Measurements from ENCODE around the gene ANP32A.
"Not testable (repeated sequence)": the region's sequence is repeated elsewhere in the genome, so short reads cannot be mapped to it uniquely, and the experiment has no call there.

The ANP32A gene

DNA sequence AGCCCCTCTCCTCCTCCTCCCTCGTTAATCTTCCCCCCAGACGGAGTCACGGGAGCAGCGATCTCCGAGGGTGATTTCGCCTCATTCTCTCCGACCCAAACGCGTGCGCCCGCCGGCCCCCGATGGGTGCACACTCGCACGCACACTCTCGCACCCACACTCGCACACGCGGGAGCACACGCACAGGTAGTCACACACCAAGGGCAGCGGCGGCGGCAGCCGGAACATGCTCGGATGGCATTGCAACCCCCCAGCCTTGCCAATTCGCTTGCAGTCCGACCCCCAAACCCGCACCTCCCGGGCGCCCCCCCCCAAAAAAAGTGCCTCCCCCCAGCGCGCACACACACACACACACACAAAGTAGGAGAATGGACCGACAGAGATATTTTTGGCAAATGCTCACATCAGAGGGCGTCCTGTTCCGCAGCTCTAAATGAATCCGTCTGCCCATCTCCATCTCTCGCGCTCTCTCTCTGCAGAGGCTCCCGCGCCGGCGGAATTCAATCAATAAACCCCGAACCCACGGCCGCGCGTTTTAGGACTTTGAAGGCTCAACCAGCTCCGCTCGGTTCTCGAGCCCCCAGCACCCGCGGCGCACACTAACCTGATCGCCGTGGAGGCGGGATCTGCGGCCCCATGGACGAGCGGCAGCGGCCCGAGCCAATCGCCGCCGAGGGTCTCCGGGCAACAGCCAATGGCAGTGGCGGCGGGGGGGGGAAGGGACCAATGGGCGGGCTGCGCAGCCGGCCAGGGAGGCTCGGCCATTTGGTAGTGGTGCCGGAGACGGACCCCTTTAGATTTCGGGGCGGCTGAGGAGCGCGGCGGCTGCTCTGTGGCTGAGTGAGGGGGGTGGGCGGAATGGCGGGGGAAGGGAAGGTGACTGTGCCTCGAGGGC lies at the start of gene ANP32A:
Gene ANP32A (minus strand): TSS at position 601 of the 895 bp plus-strand sequence. CDS start 144 bp downstream, at position 457.
- in situ Hi-C loops (cut with MboI; ENCODE audit: low sequenced_read_pairs), result no loop called here

GRCh38 chr15:68868296-68868695 lies 47.6 kb upstream of the ANP32A start:
- in situ Hi-C loops (cut with MboI; ENCODE audit: low sequenced_read_pairs), result no loop called here

DNA sequence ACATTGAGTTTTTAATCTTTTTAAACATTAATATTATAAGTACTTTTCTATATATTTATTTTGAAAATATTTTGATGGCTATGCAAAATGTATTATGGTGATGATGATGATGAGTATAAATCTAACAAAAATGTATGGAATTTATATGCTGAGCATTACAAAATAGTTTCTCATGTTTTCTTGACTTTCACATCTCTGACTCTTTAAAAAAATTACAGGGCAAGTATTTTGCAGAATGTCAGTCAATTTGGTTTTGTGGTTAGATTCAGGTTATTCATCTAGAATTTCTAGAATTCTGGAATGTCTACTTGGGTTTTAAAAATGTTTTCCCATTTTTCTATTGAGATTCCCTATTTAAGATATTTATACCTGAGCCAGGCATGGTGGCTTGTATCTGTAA lies 41.7 kb upstream of the ANP32A start:
- in situ Hi-C loops (cut with MboI; ENCODE audit: low sequenced_read_pairs), result no loop called here

DNA sequence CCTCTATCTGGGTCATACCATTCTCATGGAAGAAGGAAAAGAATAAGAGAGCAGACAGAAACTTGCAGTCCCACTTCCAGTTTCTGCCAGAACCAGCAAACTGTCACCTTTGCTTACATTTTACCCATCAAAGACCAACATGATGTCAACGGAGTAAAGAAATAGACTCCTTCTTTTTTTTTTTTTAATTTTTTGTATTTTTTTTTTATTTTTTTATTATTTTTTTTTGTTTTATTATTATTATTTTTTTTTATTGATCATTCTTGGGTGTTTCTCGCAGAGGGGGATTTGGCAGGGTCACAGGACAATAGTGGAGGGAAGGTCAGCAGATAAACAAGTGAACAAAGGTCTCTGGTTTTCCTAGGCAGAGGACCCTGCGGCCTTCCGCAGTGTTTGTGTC lies 38.0 kb upstream of the ANP32A start:
- in situ Hi-C loops (cut with MboI; ENCODE audit: low sequenced_read_pairs), result not testable (repeated sequence)

DNA sequence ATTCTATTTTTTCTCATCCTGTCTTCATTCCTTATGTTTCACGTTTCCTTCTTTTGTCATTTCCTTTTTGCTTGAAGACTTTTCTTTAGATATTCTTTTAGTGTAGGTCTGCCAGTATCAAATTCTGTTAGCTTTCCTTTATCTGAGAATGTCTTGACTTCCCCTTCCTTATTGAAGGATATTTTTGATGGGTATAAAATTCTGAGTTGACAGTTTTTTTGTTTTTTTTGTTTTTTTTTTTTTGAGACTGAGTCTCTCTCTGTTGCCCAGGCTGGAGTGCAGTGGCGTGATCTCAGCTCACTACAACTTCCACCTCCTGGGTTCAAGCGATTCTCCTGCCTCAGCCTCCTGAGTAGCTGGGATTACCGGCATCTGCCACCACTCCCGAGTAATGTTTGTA lies 36.7 kb upstream of the ANP32A start:
- in situ Hi-C loops (cut with MboI; ENCODE audit: low sequenced_read_pairs), result not testable (repeated sequence)

- in situ Hi-C loops (cut with MboI; ENCODE audit: low sequenced_read_pairs), result no loop called here
These were observed 31.8 kb upstream of the ANP32A start for GRCh38 chr15:68852461-68852860.

- in situ Hi-C loops (cut with MboI; ENCODE audit: low sequenced_read_pairs), result no loop called here
These were observed 31.3 kb upstream of the ANP32A start for GRCh38 chr15:68851971-68852370.

DNA sequence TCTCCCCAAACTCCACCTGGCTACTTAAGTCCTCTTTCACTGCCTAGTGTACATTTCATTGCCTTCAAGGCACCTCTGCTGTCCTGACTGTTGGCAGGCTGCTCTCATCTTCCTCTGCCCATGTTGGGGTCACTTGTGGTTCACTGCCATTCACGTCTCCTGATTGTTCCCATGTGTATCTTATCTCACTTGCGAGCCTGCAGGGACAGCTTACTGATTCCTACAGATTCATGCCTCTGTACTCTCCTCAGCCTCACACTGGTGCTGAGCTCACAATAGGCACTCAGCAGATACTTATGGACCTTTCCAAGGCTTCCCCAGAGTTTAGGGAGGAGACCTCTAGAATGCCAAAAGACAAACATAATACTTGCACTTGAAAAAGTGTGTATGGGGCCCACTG lies 28.8 kb upstream of the ANP32A start:
- in situ Hi-C loops (cut with MboI; ENCODE audit: low sequenced_read_pairs), result no loop called here

DNA sequence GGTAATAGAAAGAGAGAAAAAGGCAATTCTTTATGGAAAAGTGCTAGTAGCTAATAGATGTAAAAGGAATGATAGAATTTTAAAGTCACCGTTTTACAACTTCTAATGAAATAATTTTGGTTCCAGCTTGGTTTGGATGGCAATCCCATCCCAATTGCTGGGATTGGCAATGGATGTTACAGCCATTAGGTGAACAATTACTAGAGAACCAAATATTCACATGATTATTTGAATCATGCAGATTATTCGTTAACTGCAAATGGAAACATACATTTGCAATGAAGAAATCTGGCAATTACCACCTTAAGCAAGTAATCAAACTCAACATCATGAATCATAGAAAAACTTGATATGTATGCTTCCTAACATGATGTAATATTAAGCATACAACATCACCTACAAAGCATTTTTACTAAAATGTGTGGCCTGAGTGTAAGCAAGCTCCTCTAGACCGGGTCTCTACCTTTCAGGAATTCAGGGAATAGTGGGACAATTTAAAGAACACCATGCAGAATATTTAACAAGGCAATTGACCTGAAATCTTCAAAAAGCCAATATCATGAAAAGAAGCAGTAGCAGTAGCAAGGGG lies 26.2 kb upstream of the ANP32A start:
- in situ Hi-C loops (cut with MboI; ENCODE audit: low sequenced_read_pairs), result no loop called here

- in situ Hi-C loops (cut with MboI; ENCODE audit: low sequenced_read_pairs), result no loop called here
These were observed 24.3 kb upstream of the ANP32A start for GRCh38 chr15:68844856-68845550.

GRCh38 chr15:68843425-68844311 lies 23.0 kb upstream of the ANP32A start:
- in situ Hi-C loops (cut with MboI; ENCODE audit: low sequenced_read_pairs), result no loop called here

GRCh38 chr15:68842958-68843357 lies 22.3 kb upstream of the ANP32A start:
- in situ Hi-C loops (cut with MboI; ENCODE audit: low sequenced_read_pairs), result no loop called here

DNA sequence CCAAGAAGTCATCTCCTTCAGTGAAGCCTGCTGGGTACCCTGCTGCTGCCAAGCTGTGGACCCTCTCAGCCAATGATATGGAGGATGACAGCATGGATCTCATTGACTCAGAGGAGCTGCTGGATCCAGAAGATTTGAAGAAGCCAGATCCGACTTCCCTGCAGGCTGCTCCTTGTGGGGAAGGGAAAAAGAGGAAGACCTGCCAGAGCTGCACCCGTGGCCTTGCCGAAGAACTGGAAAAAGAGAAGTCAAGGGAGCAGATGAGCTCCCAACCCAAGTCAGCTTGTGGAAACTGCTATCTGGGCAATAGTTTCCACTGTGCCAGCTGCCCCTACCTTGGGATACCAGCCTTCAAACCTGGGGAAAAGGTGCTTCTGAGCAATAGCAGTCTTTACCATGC lies 13.7 kb upstream of the ANP32A start:
- in situ Hi-C loops (cut with MboI; ENCODE audit: low sequenced_read_pairs), result no loop called here

GRCh38 chr15:68833700-68834331 lies 13.1 kb upstream of the ANP32A start:
- in situ Hi-C loops (cut with MboI; ENCODE audit: low sequenced_read_pairs), result no loop called here

DNA sequence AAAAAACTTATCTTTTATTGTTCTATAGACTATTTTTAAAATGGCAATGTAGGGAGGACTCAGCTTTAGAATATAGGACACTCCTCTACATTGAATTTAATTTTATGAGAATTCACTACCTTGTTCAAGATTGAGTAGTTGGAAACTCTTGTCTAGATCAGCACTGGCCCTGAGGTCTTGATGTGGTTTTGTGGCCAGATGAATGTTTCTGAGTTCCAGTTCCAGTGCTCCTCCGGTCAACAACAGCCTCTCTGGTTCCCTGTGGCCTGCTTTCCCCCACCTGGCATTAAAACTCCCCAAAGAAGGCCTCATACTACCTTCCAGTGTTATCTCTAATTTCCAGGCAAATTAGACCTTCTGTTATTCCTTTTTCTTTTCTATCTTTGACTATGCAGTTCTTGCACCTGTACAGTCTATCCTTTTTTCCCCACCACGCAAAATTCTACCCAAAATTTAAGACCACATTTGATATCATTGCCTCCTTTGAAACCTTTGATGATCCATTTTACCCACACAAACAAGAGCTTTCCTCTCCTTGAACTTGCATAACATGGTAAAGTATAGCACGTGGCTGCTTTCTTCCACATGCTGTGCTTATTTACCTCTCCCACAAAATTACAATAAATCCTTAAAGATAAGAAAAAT lies 9.6 kb upstream of the ANP32A start:
- in situ Hi-C loops (cut with MboI; ENCODE audit: low sequenced_read_pairs), result no loop called here

GRCh38 chr15:68829068-68829467 lies 8.4 kb upstream of the ANP32A start:
- in situ Hi-C loops (cut with MboI; ENCODE audit: low sequenced_read_pairs), result no loop called here

GRCh38 chr15:68823561-68823960 lies 2.9 kb upstream of the ANP32A start:
- in situ Hi-C loops (cut with MboI; ENCODE audit: low sequenced_read_pairs), result no loop called here

DNA sequence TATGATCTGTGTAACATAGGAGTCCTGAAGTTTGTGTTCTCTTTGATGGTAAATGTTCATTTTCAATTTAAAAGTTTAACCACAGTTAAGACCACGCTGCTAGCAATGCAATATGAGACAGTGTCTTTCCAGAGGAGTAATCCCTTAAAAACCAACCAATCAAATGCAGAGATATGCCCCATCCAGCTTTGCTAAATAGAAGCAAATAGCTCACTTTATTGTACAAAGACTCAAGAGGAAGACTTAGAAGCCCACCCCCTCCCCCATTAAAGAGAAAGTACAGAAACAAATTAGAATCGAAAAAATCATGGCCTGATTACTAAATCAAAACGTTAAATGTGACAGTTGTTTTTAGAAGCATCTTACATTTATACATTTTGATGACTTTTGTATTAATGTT lies 2.1 kb upstream of the ANP32A start:
- in situ Hi-C loops (cut with MboI; ENCODE audit: low sequenced_read_pairs), result no loop called here

DNA sequence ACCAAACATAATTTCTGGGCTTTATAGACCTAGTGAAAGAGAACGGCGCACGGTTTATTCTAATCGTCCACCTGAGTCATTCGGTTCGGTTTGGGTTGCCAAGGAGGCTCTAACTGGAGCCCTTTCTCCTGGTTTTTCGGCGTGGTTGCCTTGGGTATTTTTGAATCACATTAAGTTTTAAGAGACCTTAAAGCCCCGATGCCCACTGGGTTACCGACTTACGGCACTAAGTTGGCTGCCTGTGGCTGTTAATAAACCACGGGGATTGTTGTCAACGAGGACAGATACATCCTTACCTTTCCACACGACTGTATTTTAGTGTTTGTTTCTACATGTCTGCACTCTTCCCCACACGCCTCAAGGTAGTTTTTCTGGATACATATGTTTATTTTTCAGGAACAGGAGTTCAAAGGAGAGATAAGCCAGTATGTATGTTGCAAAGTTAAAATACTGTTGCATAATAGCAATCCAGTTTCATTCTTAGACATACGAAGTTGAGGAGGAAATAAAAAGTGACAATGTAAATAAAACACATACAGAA lies 1.2 kb upstream of the ANP32A start:
- in situ Hi-C loops (cut with MboI; ENCODE audit: low sequenced_read_pairs), result no loop called here
